ENCODE data around the gene GJA4.

GJA4 gene

DNA sequence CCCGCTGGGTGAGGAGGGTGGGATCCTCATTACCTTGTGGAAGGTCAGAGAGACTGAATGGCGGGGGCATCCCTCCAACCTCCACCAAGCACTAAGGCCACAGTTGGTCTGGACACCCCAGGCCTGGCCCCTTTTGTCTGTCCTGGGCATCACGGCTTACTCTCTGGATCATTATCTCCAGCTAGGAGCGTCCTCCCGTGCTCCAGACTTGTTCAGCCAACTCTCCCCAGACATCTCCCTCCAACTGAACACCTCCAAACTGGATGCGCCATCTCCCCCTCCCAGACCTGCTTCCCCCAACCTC lies 45.2 kb upstream of the GJA4 start:
- TF ChIP-seq, protein P1, sequence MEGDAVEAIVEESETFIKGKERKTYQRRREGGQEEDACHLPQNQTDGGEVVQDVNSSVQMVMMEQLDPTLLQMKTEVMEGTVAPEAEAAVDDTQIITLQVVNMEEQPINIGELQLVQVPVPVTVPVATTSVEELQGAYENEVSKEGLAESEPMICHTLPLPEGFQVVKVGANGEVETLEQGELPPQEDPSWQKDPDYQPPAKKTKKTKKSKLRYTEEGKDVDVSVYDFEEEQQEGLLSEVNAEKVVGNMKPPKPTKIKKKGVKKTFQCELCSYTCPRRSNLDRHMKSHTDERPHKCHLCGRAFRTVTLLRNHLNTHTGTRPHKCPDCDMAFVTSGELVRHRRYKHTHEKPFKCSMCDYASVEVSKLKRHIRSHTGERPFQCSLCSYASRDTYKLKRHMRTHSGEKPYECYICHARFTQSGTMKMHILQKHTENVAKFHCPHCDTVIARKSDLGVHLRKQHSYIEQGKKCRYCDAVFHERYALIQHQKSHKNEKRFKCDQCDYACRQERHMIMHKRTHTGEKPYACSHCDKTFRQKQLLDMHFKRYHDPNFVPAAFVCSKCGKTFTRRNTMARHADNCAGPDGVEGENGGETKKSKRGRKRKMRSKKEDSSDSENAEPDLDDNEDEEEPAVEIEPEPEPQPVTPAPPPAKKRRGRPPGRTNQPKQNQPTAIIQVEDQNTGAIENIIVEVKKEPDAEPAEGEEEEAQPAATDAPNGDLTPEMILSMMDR (IDR thresholded peaks at IDR 0.05; ENCODE audit: control extremely low read depth, extremely low read depth, low read depth, missing control alignments) = no peak
- DNase-seq (ENCODE audit: extremely low spot score) = no peak
- ChIA-PET POLR2A (no interaction called here), CTCF (no interaction called here)

DNA sequence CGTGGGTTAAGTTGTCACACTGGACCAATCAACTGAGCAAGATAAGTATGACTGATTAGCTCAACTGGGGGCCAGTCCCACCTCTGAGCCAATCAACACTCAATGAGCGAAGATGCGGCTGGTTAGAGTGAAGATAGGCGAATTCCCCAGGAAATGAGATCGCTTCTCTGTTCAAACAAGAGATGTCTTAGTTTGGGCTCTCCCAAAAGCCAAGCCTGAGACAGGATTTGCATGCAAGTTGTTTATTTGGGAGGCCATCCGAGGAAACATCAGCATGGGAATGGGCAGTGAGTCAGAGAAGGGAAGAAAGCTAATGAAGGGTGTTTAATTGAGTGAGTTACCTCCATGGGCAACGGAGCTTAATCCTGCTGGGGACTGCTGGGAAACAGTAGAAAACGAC lies 42.8 kb upstream of the GJA4 start:
- ChIA-PET CTCF (interaction anchor here (5.4 kb wide), 1 partner anchor 7 kb away, joined by 31 read pairs; no protein-coding TSS in a partner anchor), POLR2A (no interaction called here)
- TF ChIP-seq, protein P1 (IDR thresholded peaks at IDR 0.05; ENCODE audit: control extremely low read depth, extremely low read depth, low read depth, missing control alignments) = no peak
- DNase-seq (ENCODE audit: extremely low spot score) = no peak

DNA sequence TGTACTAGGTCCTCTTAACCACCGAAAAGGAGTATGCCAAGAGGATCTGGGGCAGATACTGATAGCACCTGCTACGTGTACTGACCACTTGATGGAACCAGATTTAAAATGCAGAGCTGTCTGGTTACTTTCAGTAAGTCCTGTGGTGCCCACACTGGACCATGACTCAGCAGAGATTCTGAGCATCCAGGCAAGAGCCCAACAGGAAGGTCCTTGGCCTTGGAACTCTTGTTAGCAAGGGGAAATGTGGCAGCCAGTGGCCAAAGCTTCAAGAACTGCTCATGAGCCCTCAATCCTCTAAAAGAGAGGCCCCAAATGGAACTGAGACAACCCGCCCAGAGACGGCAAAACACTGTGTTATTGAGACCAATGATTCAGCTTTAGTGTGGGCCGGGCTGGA lies 42.2 kb upstream of the GJA4 start:
- CTCF ChIA-PET = interaction anchor here (5.4 kb wide), 1 partner anchor 8 kb away, joined by 31 read pairs; no protein-coding TSS in a partner anchor
- no peak for DNase-seq (ENCODE audit: extremely low spot score)
- POLR2A ChIA-PET = no interaction called here
- TF ChIP-seq, protein P1 (IDR thresholded peaks at IDR 0.05; ENCODE audit: control extremely low read depth, extremely low read depth, low read depth, missing control alignments) = no peak

DNA sequence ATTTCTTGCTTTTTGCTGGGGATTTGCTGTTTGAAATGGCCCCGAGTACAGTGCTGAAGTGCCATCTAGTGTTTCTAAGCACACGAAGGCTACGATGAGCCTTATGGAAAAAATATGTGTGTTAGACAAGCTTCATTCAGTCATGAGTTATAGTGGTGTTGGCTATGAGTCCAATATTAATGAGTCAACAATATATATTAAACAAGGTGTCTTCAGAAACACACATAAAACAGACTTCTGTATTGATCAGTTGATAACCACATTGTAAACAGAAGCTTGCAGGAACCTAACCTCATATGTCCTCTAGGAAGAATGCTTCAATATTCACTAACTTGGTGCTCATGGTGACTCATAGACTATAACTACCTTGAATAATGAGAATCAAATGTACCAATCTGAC lies 39.6 kb upstream of the GJA4 start:
- DNase-seq (ENCODE audit: extremely low spot score) = no peak
- POLR2A ChIA-PET = no interaction called here
- CTCF ChIA-PET = interaction anchor here (1.1 to 5.4 kb wide), 4 partner anchors 11 to 33 kb away, joined by 3 to 31 read pairs (median 3); no protein-coding TSS in a partner anchor
- TF ChIP-seq, protein P1 (IDR thresholded peaks at IDR 0.05; ENCODE audit: control extremely low read depth, extremely low read depth, low read depth, missing control alignments) = no peak

DNA sequence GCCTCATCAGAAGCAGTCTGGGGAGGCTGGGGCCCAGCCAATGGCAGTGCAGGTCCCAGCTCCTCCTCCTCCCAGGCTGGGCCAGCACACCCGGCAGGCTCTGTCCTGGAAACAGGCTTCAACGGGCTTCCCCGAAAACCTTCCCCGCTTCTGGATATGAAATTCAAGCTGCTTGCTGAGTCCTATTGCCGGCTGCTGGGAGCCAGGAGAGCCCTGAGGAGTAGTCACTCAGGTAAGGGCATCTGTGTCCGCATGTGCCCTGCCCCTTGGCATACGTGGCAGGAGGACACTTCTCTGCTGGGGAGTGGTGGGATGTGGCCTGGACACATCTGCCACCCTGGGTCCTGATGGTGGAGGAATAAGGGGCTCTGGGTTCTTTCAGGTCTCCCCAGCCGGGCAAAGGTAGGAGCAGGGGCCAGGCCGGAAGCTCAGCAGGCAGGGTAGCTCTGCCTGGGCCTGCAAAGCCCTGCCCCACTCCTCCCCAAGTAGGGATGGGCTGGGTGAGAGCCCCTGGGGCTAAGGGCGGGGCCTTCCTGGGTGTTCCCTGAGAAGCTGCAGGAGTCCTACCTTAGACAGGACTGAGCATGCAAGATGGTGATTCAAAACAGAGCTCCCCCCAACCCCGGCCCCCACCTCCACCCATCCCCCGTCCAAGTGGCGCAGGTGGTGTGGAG lies 37.7 kb upstream of the GJA4 start, which contains the start of gene GJB5:
GJB5 (plus strand) TSS at position 84 of the 674 bp plus-strand sequence. CDS start 2,284 bp downstream, outside the sequence.
- CTCF ChIA-PET = interaction anchor here (5.4 kb wide), 1 partner anchor 12 kb away, joined by 31 read pairs; no protein-coding TSS in a partner anchor
- no peak for DNase-seq (ENCODE audit: extremely low spot score)
- TF ChIP-seq, protein P1 (IDR thresholded peaks at IDR 0.05; ENCODE audit: control extremely low read depth, extremely low read depth, low read depth, missing control alignments) = no peak
- POLR2A ChIA-PET = no interaction called here

DNA sequence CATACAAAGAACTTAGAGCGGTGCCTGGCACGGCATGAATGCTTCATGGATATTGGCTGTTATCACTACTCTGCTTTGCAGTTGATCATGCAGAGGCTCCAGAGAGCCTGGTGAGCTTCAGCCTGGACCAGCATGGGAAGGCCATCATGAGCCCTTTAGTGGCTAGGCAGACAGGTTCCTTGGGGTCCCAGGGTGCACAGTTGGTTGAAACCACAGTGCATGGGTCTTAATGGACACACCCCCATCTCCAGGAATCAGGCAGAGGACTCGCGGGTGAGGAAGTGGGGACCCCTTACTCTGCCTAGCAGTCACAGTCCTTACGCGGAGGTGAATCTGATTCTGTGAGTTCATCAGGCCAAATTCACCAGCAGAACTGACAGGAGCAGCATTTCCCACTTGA lies 36.8 kb upstream of the GJA4 start:
- CTCF ChIA-PET = no interaction called here
- TF ChIP-seq, protein P1 (IDR thresholded peaks at IDR 0.05; ENCODE audit: control extremely low read depth, extremely low read depth, low read depth, missing control alignments) = no peak
- DNase-seq (ENCODE audit: extremely low spot score) = no peak
- POLR2A ChIA-PET = no interaction called here

Measured in GM10248 (cell line).